GM12892 (cell line): ENCODE measurements around the gene ATP2A3.

Source experiments
- POLR2A ChIP-seq: IDR thresholded peaks from 2 replicates; pipeline ENCODE4 v1.6.1; 2011; ENCODE audit warnings: low read depth, low read length, control low read depth
- TAF1 ChIP-seq: IDR thresholded peaks from 2 replicates; pipeline ENCODE4 v1.6.1; 2011; ENCODE audit warnings: low read depth, mild to moderate bottlenecking, control low read depth, low read length, borderline replicate concordance

- TF ChIP-seq TAF1 (no peak), POLR2A (no peak)
These were observed 16.3 kb upstream of the ATP2A3 start for GRCh38 chr17:3980381-3981014.
